Mesenchymal stem cell (in vitro differentiated cells and primary cell): ENCODE results near the gene LIPN.

Experiments used
- DNase-seq: peaks from one replicate; pipeline ENCODE4 v3.0.0-alpha.2; 2013
- H2AFZ ChIP-seq: one replicate; pipeline ENCODE4 v1.6.1; 2013; ENCODE audit warnings: low read depth, mild to moderate bottlenecking, control low read depth, inconsistent platforms, low read length, moderate library complexity
- H2AK5ac ChIP-seq: 2 replicates; pipeline ENCODE4 v1.6.1; 2013; ENCODE audit warnings: low read length, moderate library complexity, mild to moderate bottlenecking, inconsistent platforms; ENCODE audit not compliant: severe bottlenecking
- H2BK120ac ChIP-seq: one replicate; pipeline ENCODE4 v1.6.1; 2013; ENCODE audit warnings: low read depth, mild to moderate bottlenecking, inconsistent platforms, low read length, moderate library complexity
- H2BK12ac ChIP-seq, 2 experiments: one replicate each; pipeline ENCODE4 v1.6.1; 2013; ENCODE audit warnings: inconsistent platforms in 2 of 2, low read length in 2 of 2, mild to moderate bottlenecking in 2 of 2, moderate library complexity in 2 of 2, control low read depth in 1 of 2
- H2BK15ac ChIP-seq: one replicate; pipeline ENCODE4 v1.6.1; 2013; ENCODE audit warnings: mild to moderate bottlenecking, low read depth, inconsistent platforms; ENCODE audit not compliant: poor library complexity, severe bottlenecking
- H2BK5ac ChIP-seq: 2 replicates; pipeline ENCODE4 v1.6.1; 2013; ENCODE audit warnings: low read depth, mild to moderate bottlenecking, low read length, control low read depth, inconsistent platforms; ENCODE audit not compliant: poor library complexity, severe bottlenecking
- H3K14ac ChIP-seq, 2 experiments: one replicate each; pipeline ENCODE4 v1.6.1; 2013; ENCODE audit warnings: inconsistent platforms in 2 of 2, low read length in 2 of 2, control low read depth in 1 of 2, mild to moderate bottlenecking in 1 of 2, moderate library complexity in 1 of 2
- H3K18ac ChIP-seq, 2 experiments: one replicate each; pipeline ENCODE4 v1.6.1; 2013; ENCODE audit warnings: inconsistent platforms in 2 of 2, low read length in 2 of 2, control low read depth in 1 of 2, low read depth in 1 of 2, mild to moderate bottlenecking in 1 of 2
- H3K23ac ChIP-seq, 2 experiments: one replicate each; pipeline ENCODE4 v1.6.1; 2013; ENCODE audit warnings: inconsistent platforms in 2 of 2, low read length in 2 of 2, mild to moderate bottlenecking in 2 of 2, moderate library complexity in 2 of 2, control low read depth in 1 of 2
- H3K27ac ChIP-seq: 2 replicates; pipeline ENCODE4 v1.5.1; 2013; ENCODE audit warnings: mild to moderate bottlenecking, moderate library complexity, low read length, control low read depth, inconsistent platforms; ENCODE audit not compliant: poor library complexity, severe bottlenecking
- H3K27me3 ChIP-seq, 2 experiments: 2 replicates each; pipeline versions ENCODE4 v1.6.1 to v1.7.0; 2013; ENCODE audit warnings: low read length in 2 of 2, mild to moderate bottlenecking in 2 of 2, moderate library complexity in 2 of 2, control low read depth in 1 of 2, inconsistent platforms in 1 of 2; ENCODE audit not compliant: control insufficient read depth in 1 of 2, insufficient read depth in 1 of 2
- H3K36me3 ChIP-seq, 2 experiments: 2 replicates each; pipeline versions ENCODE4 v1.6.1 to v1.7.0; 2013; ENCODE audit warnings: low read length in 2 of 2, control low read depth in 1 of 2, inconsistent platforms in 1 of 2, low read depth in 1 of 2, mild to moderate bottlenecking in 1 of 2; ENCODE audit not compliant: insufficient read depth in 2 of 2, control insufficient read depth in 1 of 2
- H3K4ac ChIP-seq, 2 experiments: one replicate each; pipeline ENCODE4 v1.6.1; 2013; ENCODE audit warnings: inconsistent platforms in 2 of 2, low read length in 2 of 2, mild to moderate bottlenecking in 2 of 2, moderate library complexity in 2 of 2, control low read depth in 1 of 2, low read depth in 1 of 2
- H3K4me1 ChIP-seq: 2 replicates; pipeline ENCODE4 v1.6.1; 2013; ENCODE audit warnings: low read depth, low read length, control low read depth; ENCODE audit not compliant: control insufficient read depth, insufficient read depth
- H3K4me2 ChIP-seq: 2 replicates; pipeline ENCODE4 v1.6.1; 2013; ENCODE audit warnings: low read length, mild to moderate bottlenecking, inconsistent platforms; ENCODE audit not compliant: poor library complexity, severe bottlenecking
- H3K4me3 ChIP-seq, 2 experiments: 2 replicates each; pipeline versions ENCODE4 v1.5.1 to v1.7.0; 2013; ENCODE audit warnings: low read length in 2 of 2, mild to moderate bottlenecking in 2 of 2, control low read depth in 1 of 2, low read depth in 1 of 2; ENCODE audit not compliant: insufficient read depth in 1 of 2
- H3K79me1 ChIP-seq: replicated peaks from 2 replicates; pipeline ENCODE4 v1.6.1; 2013; ENCODE audit warnings: mild to moderate bottlenecking, control low read depth, low read length, inconsistent platforms; ENCODE audit not compliant: poor library complexity, severe bottlenecking
- H3K9ac ChIP-seq: 2 replicates; pipeline ENCODE4 v1.7.0; 2013; ENCODE audit warnings: mild to moderate bottlenecking, low read length, moderate library complexity
- H3K9me3 ChIP-seq: 2 replicates; pipeline ENCODE4 v1.7.0; 2013; ENCODE audit warnings: mild to moderate bottlenecking, low read length; ENCODE audit not compliant: control insufficient read depth
- H4K8ac ChIP-seq: one replicate; pipeline ENCODE4 v1.6.1; 2013; ENCODE audit warnings: inconsistent platforms, mild to moderate bottlenecking, low read length, moderate library complexity
- H4K91ac ChIP-seq: one replicate; pipeline ENCODE4 v1.6.1; 2013; ENCODE audit warnings: mild to moderate bottlenecking, low read length, inconsistent platforms
- WGBS: methylation state at CpG from one replicate; pipeline ENCODE4 v1.1.7; 2013; ENCODE audit warnings: mixed read lengths; 5-methylcytosine and 5-hydroxymethylcytosine counted together

The LIPN gene

DNA sequence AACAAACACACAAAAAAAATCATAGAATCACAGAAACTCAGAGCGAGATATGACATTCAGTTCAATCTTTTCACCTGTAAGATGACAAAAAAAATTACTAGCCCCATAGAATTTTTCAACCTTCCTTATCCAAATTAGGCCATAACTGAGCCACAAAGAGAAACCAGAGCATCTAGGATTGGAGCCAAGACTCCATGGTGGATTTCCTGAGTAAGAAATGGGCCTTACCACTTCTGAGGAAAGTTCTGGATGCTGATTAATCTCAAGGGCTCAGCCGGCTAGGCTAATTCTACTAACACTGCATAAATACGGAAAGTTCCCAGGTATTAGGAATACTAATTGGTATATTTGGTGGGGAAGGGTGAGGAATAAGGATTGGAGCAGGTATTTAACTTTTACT, 59.5 kb downstream of the LIPN start:
- 97% methylated on average over 3 of the region's 3 CpGs for WGBS
- Histone ChIP-seq H4K8ac (no peak overlapping the region), H2AFZ (no peak overlapping the region), H2BK12ac (no peak overlapping the region), H3K79me1 (no peaks in the 10 kb centered on the region), H3K4me2 (no peak overlapping the region), H2BK120ac (no peak overlapping the region), H3K36me3 (no peaks in the 10 kb centered on the region), H3K4me3 (no peak overlapping the region), H2BK15ac (no peak overlapping the region), H3K27me3 (no peaks in the 10 kb centered on the region), H3K27ac (no peak overlapping the region), H3K4ac (no peak overlapping the region), H2AK5ac (no peak overlapping the region), H2BK5ac (no peak overlapping the region), H3K9me3 (no peaks in the 10 kb centered on the region), H4K91ac (no peak overlapping the region), H3K23ac (no peak overlapping the region), H3K14ac (no peak overlapping the region), H3K18ac (no peak overlapping the region), H3K9ac (no peak overlapping the region), H3K4me1 (no peaks in the 10 kb centered on the region)
- no peak for DNase-seq

DNA sequence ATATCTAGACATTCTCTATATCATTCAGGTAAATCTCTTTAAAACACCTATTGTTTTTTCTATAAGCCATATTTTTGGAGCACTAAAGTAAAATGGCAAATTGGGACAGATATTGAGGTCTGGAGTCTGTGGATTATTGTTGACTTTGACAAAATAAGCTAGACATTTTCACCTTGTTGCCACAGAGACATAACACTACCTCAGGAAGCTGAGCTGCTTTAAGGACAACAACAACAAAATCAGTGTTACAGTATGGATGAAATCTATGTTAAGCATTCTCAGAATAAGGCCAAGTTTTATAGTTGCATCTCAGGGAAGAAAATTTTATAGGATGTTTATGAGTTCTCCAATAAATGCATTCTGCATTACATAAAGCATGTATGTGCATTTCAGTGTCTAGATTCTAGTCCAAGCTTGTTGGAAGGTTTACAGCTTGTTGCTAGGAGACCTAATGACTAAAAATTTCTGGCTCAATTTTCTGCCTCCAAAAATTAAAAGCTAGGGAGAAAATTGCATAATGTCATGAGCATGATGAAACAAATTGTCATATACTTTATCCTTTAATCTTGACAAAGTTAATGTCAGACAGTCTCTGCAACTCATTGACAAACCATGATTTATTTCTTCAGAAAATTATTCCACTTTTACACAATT, 61.1 kb downstream of the LIPN start:
- Histone ChIP-seq H4K91ac (no peak overlapping the region), H3K4me2 (no peak overlapping the region), H4K8ac (no peak overlapping the region), H2AFZ (no peak overlapping the region), H2BK5ac (no peak overlapping the region), H3K9me3 (no peaks in the 10 kb centered on the region), H3K27me3 (no peaks in the 10 kb centered on the region), H3K18ac (no peak overlapping the region), H2BK120ac (no peak overlapping the region), H2AK5ac (no peak overlapping the region), H2BK12ac (no peak overlapping the region), H2BK15ac (no peak overlapping the region), H3K9ac (peak overlapping the region; percentile 73), H3K14ac (no peak overlapping the region), H3K27ac (no peak overlapping the region), H3K4me3 (no peak overlapping the region), H3K36me3 (no peaks in the 10 kb centered on the region), H3K4ac (no peak overlapping the region), H3K79me1 (no peaks in the 10 kb centered on the region), H3K23ac (no peak overlapping the region), H3K4me1 (no peaks in the 10 kb centered on the region)
- peak; percentile 54 for DNase-seq

DNA sequence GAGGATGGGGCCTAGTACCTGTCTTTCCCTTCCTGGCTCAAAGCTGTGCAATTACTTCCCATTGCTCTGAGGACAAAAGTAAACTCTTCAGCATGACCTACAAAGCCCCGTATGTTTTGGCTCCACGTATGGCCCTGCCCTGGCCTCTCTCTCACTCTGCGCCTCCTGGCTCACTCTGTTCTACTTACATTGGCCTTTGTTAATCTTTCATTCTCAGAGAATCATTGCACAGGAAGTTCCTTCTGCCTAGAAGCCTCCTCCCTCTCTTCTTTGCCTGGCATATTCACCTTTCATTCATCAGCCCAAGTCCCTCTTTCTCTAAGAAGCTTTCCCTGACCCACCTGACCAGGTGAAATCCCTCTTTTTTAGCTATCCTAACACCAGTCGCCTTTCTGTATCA, 66.6 kb downstream of the LIPN start:
- H4K91ac ChIP-seq, result no peak overlapping the region
- no peaks in the 10 kb centered on the region for H3K4me1 ChIP-seq
- no peaks in the 10 kb centered on the region for H3K27me3 ChIP-seq
- H3K23ac ChIP-seq, result no peak overlapping the region
- no peak overlapping the region for H3K14ac ChIP-seq
- no peak overlapping the region for H2AK5ac ChIP-seq
- H2BK5ac ChIP-seq, result no peak overlapping the region
- H3K4me3 ChIP-seq, result no peak overlapping the region
- H2BK120ac ChIP-seq, result no peak overlapping the region
- H3K36me3 ChIP-seq, result no peaks in the 10 kb centered on the region
- DNase-seq, result no peak
- H3K79me1 ChIP-seq, result no peaks in the 10 kb centered on the region
- no peak overlapping the region for H2BK15ac ChIP-seq
- H2BK12ac ChIP-seq, result no peak overlapping the region
- no peak overlapping the region for H3K4me2 ChIP-seq
- H3K18ac ChIP-seq, result no peak overlapping the region
- H2AFZ ChIP-seq, result no peak overlapping the region
- H3K27ac ChIP-seq, result no peak overlapping the region
- H3K9me3 ChIP-seq, result no peaks in the 10 kb centered on the region
- H3K4ac ChIP-seq, result no peak overlapping the region
- no peak overlapping the region for H3K9ac ChIP-seq
- H4K8ac ChIP-seq, result no peak overlapping the region
- WGBS, result 94% methylated on average over 4 of the region's 4 CpGs

DNA sequence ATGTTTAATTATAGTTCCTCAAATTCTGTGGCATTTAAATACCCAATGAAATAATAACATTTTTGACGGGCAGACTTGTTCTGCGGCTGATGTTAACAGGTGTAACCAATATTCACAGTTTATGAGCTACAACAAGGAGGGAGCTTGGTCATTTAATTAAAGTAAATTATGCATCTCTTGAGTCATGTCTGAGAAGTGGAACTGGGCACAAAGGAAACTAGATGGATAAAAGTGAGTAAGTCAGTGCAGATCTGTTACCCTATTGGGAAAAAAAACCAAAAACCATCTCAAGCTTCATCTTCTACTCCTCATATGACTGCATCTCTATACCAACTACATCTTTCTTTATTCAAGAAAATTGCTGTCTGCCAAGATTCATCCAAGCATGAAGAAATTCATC, 67.9 kb downstream of the LIPN start:
- Histone ChIP-seq H3K4me2 (no peak overlapping the region), H3K9ac (no peak overlapping the region), H3K4ac (no peak overlapping the region), H3K79me1 (no peaks in the 10 kb centered on the region), H3K9me3 (no peaks in the 10 kb centered on the region), H4K8ac (no peak overlapping the region), H3K36me3 (no peaks in the 10 kb centered on the region), H3K4me3 (no peak overlapping the region), H2BK15ac (no peak overlapping the region), H3K27ac (no peak overlapping the region), H4K91ac (no peak overlapping the region), H3K14ac (no peak overlapping the region), H3K18ac (no peak overlapping the region), H2BK120ac (no peak overlapping the region), H2AK5ac (no peak overlapping the region), H2BK5ac (no peak overlapping the region), H3K27me3 (no peaks in the 10 kb centered on the region), H3K4me1 (no peaks in the 10 kb centered on the region), H2AFZ (no peak overlapping the region), H3K23ac (no peak overlapping the region), H2BK12ac (no peak overlapping the region)
- 97% methylated on average over 2 of the region's 2 CpGs for WGBS
- DNase-seq, result no peak
